ENCODE results near the gene OSGEPL1. TPM values are rescaled to one million over a fixed set of nuclear protein-coding genes. Genes with fewer than 3 reads are reported as not detected.
A peak's percentile ranks its signal among the peaks of the same experiment; 100 is the strongest.
"Not testable (repeated sequence)": the region's sequence is repeated elsewhere in the genome, so short reads cannot be mapped to it uniquely, and the experiment has no call there.

The OSGEPL1 gene
- total RNA-seq (2014; rRNA removed; shearing (Covaris generic)): 5.1 and 7.1 TPM in 2 replicates

- DNase-seq (ENCODE audit: low read depth): peak; percentile 93
Observed at GRCh38 chr2:189762551-189763298, at the start of gene OSGEPL1. Gene OSGEPL1 (minus strand): TSS chr2:189762792. CDS start chr2:189761640, 1,152 bp downstream.

- DNase-seq (ENCODE audit: low read depth): no peak
Observed at GRCh38 chr2:189803431-189803830, 40.8 kb upstream of the OSGEPL1 start.

GRCh38 chr2:189802396-189802912 is 39.9 kb upstream of the OSGEPL1 start:
- DNase-seq (ENCODE audit: low read depth): peak; percentile 9

GRCh38 chr2:189799531-189799930 is 36.9 kb upstream of the OSGEPL1 start:
- DNase-seq (ENCODE audit: low read depth): peak; percentile 69

GRCh38 chr2:189799030-189799331 is 36.4 kb upstream of the OSGEPL1 start:
- DNase-seq (ENCODE audit: low read depth): no peak

- no peak for DNase-seq (ENCODE audit: low read depth)
Observed at GRCh38 chr2:189798312-189799029, 35.9 kb upstream of the OSGEPL1 start.

GRCh38 chr2:189797902-189798301 is 35.3 kb upstream of the OSGEPL1 start:
- DNase-seq (ENCODE audit: low read depth): no peak

- DNase-seq (ENCODE audit: low read depth): no peak
Observed at GRCh38 chr2:189794310-189794709, 31.7 kb upstream of the OSGEPL1 start.

- DNase-seq (ENCODE audit: low read depth): no peak
Observed at GRCh38 chr2:189791338-189792042, 28.9 kb upstream of the OSGEPL1 start.

- peak; percentile 97 for DNase-seq (ENCODE audit: low read depth)
Observed at GRCh38 chr2:189783927-189784867, 21.6 kb upstream of the OSGEPL1 start, which contains the start of the genes ORMDL1 and PMS1. Gene ORMDL1 (minus strand): TSS chr2:189784339. CDS start chr2:189782595, 1,744 bp downstream. Gene PMS1 (plus strand): TSS chr2:189784450. CDS start chr2:189791810, 7,360 bp downstream.

- DNase-seq (ENCODE audit: low read depth): peak; percentile 20
Observed at GRCh38 chr2:189783451-189783926, 20.9 kb upstream of the OSGEPL1 start.

GRCh38 chr2:189782221-189782671 is 19.7 kb upstream of the OSGEPL1 start:
- DNase-seq (ENCODE audit: low read depth): no peak

GRCh38 chr2:189772212-189772611 is 9.6 kb upstream of the OSGEPL1 start:
- DNase-seq (ENCODE audit: low read depth): no peak

- DNase-seq (ENCODE audit: low read depth): no peak
Observed at GRCh38 chr2:189770590-189771322, 8.2 kb upstream of the OSGEPL1 start.

- no peak for DNase-seq (ENCODE audit: low read depth)
Observed at GRCh38 chr2:189763908-189764661, 1.5 kb upstream of the OSGEPL1 start.

GRCh38 chr2:189762229-189762550 is 402 bp downstream of the OSGEPL1 start:
- no peak for DNase-seq (ENCODE audit: low read depth)

- DNase-seq (ENCODE audit: low read depth): not testable (repeated sequence)
Observed at GRCh38 chr2:189760154-189760553, 2.4 kb downstream of the OSGEPL1 start.

- DNase-seq (ENCODE audit: low read depth): no peak
Observed at GRCh38 chr2:189756311-189756952, 6.2 kb downstream of the OSGEPL1 start.
